GM11168 (cell line): ENCODE measurements around the gene HOXA6.

Experiments used
- in situ Hi-C: fragments of 300-500 bp; cut with MboI; formaldehyde crosslinking; loops from one replicate; pipeline ENCODE4 v1.12.0; 2022; ENCODE audit warnings: low sequenced_read_pairs; ENCODE audit not compliant: unreplicated experiment

Gene HOXA6

GRCh38 chr7:27147199-27148030 lies at the start of gene HOXA6:
Gene HOXA6 (minus strand): TSS chr7:27147774. CDS start chr7:27147749, 25 bp downstream.
- in situ Hi-C loops = no loop called here

GRCh38 chr7:27196287-27196767 lies 48.8 kb upstream of the HOXA6 start:
- in situ Hi-C loops = loop anchor here (25.0 kb wide), 1 partner anchor 1334 kb away; no protein-coding TSS in a partner anchor

- in situ Hi-C loops = loop anchor here (25.0 kb wide), 1 partner anchor 1333 kb away; no protein-coding TSS in a partner anchor
Observed at GRCh38 chr7:27194686-27195379, 47.3 kb upstream of the HOXA6 start.

GRCh38 chr7:27194002-27194352 lies 46.4 kb upstream of the HOXA6 start:
- in situ Hi-C loops = loop anchor here (25.0 kb wide), 1 partner anchor 1332 kb away; no protein-coding TSS in a partner anchor

- in situ Hi-C loops = loop anchor here (25.0 kb wide), 1 partner anchor 1331 kb away; no protein-coding TSS in a partner anchor
Observed at GRCh38 chr7:27193335-27194001, 45.9 kb upstream of the HOXA6 start.

GRCh38 chr7:27192546-27193334 lies 45.2 kb upstream of the HOXA6 start:
- in situ Hi-C loops = loop anchor here (25.0 kb wide), 1 partner anchor 1330 kb away; no protein-coding TSS in a partner anchor

- in situ Hi-C loops = loop anchor here (25.0 kb wide), 1 partner anchor 1330 kb away; no protein-coding TSS in a partner anchor
Observed at GRCh38 chr7:27191833-27192545, 44.4 kb upstream of the HOXA6 start.

- in situ Hi-C loops = loop anchor here (25.0 kb wide), 1 partner anchor 1329 kb away; no protein-coding TSS in a partner anchor
Observed at GRCh38 chr7:27191161-27191731, 43.7 kb upstream of the HOXA6 start.

- in situ Hi-C loops = loop anchor here (25.0 kb wide), 1 partner anchor 1328 kb away; no protein-coding TSS in a partner anchor
Observed at GRCh38 chr7:27189997-27190748, 42.6 kb upstream of the HOXA6 start.

- in situ Hi-C loops = loop anchor here (25.0 kb wide), 1 partner anchor 1327 kb away; no protein-coding TSS in a partner anchor
Observed at GRCh38 chr7:27189295-27189996, 41.9 kb upstream of the HOXA6 start.

- in situ Hi-C loops = loop anchor here (25.0 kb wide), 1 partner anchor 1326 kb away; no protein-coding TSS in a partner anchor
Observed at GRCh38 chr7:27188386-27189294, 41.1 kb upstream of the HOXA6 start.

GRCh38 chr7:27187475-27188385 lies 40.2 kb upstream of the HOXA6 start:
- in situ Hi-C loops = loop anchor here (25.0 kb wide), 1 partner anchor 1325 kb away; no protein-coding TSS in a partner anchor

- in situ Hi-C loops = loop anchor here (25.0 kb wide), 1 partner anchor 1325 kb away; no protein-coding TSS in a partner anchor
Observed at GRCh38 chr7:27186668-27187474, 39.3 kb upstream of the HOXA6 start.
